Transverse colon (tissue), 3 donors: ENCODE measurements around the gene FNDC3B.

ENCODE experiments used
- CTCF ChIP-seq, 5 experiments: fragments of 200-600 bp in 3 of 5; fragments of 450-650 bp in 2 of 5; sonication (generic) in 3 of 5; IDR thresholded peaks; 1 replicate in 2 of 5; 2 replicates in 3 of 5; pipeline ENCODE4 v1.5.1; 2016 to 2017; ENCODE audit warnings: antibody characterized with exemption in 5 of 5, inconsistent platforms in 3 of 5, mild to moderate bottlenecking in 2 of 5, moderate library complexity in 1 of 5
- POLR2A ChIP-seq: fragments of 450-650 bp; IDR thresholded peaks from one replicate; pipeline ENCODE4 v1.6.1; 2016; ENCODE audit warnings: antibody characterized with exemption, mild to moderate bottlenecking, moderate library complexity

DNA sequence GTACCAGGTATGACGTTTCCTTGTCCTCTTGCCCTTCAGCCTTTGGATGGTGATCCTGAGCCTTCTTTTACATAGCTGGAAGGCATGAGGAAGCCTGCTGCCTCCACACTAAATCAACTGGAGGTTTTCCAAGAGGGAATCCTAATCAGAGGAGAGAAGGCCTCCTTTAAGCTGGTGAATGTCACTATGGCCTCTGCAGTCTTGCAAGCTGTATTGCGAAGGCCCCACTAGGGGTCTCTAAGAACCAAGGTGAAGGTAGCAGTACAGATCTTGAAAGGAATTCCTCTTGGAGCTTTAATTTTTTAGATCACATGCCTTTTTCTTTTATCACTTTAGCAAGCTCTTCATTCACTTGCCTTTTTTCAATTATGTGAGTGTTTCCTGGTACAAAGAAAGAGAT is 289.7 kb downstream of the FNDC3B start:
- no peak for TF ChIP-seq CTCF (IDR thresholded peaks at IDR 0.05)
- TF ChIP-seq POLR2A = no peak
